ENCODE measurements around the gene RADX.

RADX gene

GRCh38 chrX:106692425-106693065 lies 80.8 kb downstream of the RADX start:
- H3K36me3 Mint-ChIP-seq (ENCODE audit: low read depth): no peaks in the 10 kb centered on the region
- peaks cover 5% of the 10 kb centered on the region for H3K4me1 Mint-ChIP-seq
- TF ChIP-seq CTCF (IDR thresholded peaks at IDR 0.05): no peak
- H3K27ac Mint-ChIP-seq: no peak overlapping the region
- DNase-seq: no peak
- H3K9me3 Mint-ChIP-seq: peaks cover 11% of the 10 kb centered on the region
- H3K4me3 Mint-ChIP-seq: no peak overlapping the region
- H3K27me3 Mint-ChIP-seq (ENCODE audit: low read depth, poor library complexity): peaks cover 7% of the 10 kb centered on the region

- Mint-ChIP-seq H3K4me3 (no peak overlapping the region), H3K36me3 (ENCODE audit: low read depth) (no peaks in the 10 kb centered on the region), H3K27me3 (ENCODE audit: low read depth, poor library complexity) (peaks cover 6% of the 10 kb centered on the region), H3K9me3 (peaks cover 8% of the 10 kb centered on the region), H3K4me1 (peaks cover 5% of the 10 kb centered on the region), H3K27ac (no peak overlapping the region)
- DNase-seq: no peak
- no peak for TF ChIP-seq CTCF (IDR thresholded peaks at IDR 0.05)
Observed at GRCh38 chrX:106696502-106696901, 84.7 kb downstream of the RADX start.

DNA sequence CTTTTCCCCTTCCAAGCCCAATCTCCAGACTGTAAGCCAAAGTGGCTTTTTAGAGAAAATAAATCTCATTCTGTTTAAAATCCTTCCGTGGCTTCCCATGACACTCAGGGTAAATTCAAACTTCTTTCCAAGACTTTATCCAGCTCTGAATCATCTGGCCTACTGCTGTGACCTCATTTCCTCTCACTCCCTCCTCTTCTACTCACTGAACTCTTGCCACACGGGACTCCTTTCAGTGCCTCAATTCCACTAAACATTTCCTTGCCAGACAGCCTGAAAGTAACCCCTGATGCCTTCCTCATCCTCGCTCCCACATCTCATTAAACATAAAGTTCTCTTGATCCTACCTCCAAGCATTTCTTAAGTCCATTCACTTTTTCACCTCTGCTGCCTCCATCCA lies 86.9 kb downstream of the RADX start:
- no peaks in the 10 kb centered on the region for H3K36me3 Mint-ChIP-seq (ENCODE audit: low read depth)

GRCh38 chrX:106702636-106703035 lies 90.9 kb downstream of the RADX start:
- peaks cover 3% of the 10 kb centered on the region for H3K27me3 Mint-ChIP-seq (ENCODE audit: low read depth, poor library complexity)
- no peak for TF ChIP-seq CTCF (IDR thresholded peaks at IDR 0.05)
- peaks cover 19% of the 10 kb centered on the region for H3K9me3 Mint-ChIP-seq
- H3K36me3 Mint-ChIP-seq (ENCODE audit: low read depth): no peaks in the 10 kb centered on the region
- H3K4me1 Mint-ChIP-seq: no peaks in the 10 kb centered on the region
- DNase-seq: no peak
- no peak overlapping the region for H3K4me3 Mint-ChIP-seq
- H3K27ac Mint-ChIP-seq: no peak overlapping the region

More for the DNA sequence above, 86.9 kb downstream of the RADX start:
- H3K4me1 Mint-ChIP-seq: peaks cover under 1% of the 10 kb centered on the region
- peaks cover 17% of the 10 kb centered on the region for H3K9me3 Mint-ChIP-seq
- no peak for DNase-seq
- H3K4me3 Mint-ChIP-seq: no peak overlapping the region
- H3K27me3 Mint-ChIP-seq (ENCODE audit: low read depth, poor library complexity): peaks cover 3% of the 10 kb centered on the region
- no peak overlapping the region for H3K27ac Mint-ChIP-seq
- TF ChIP-seq CTCF (IDR thresholded peaks at IDR 0.05): no peak

GRCh38 chrX:106706466-106706865 lies 94.7 kb downstream of the RADX start:
- TF ChIP-seq CTCF (IDR thresholded peaks at IDR 0.05): no peak
- H3K27ac Mint-ChIP-seq: no peak overlapping the region
- no peak for DNase-seq
- no peaks in the 10 kb centered on the region for H3K27me3 Mint-ChIP-seq (ENCODE audit: low read depth, poor library complexity)
- no peaks in the 10 kb centered on the region for H3K4me1 Mint-ChIP-seq
- peaks cover 16% of the 10 kb centered on the region for H3K9me3 Mint-ChIP-seq
- H3K4me3 Mint-ChIP-seq: no peak overlapping the region
- no peaks in the 10 kb centered on the region for H3K36me3 Mint-ChIP-seq (ENCODE audit: low read depth)

DNA sequence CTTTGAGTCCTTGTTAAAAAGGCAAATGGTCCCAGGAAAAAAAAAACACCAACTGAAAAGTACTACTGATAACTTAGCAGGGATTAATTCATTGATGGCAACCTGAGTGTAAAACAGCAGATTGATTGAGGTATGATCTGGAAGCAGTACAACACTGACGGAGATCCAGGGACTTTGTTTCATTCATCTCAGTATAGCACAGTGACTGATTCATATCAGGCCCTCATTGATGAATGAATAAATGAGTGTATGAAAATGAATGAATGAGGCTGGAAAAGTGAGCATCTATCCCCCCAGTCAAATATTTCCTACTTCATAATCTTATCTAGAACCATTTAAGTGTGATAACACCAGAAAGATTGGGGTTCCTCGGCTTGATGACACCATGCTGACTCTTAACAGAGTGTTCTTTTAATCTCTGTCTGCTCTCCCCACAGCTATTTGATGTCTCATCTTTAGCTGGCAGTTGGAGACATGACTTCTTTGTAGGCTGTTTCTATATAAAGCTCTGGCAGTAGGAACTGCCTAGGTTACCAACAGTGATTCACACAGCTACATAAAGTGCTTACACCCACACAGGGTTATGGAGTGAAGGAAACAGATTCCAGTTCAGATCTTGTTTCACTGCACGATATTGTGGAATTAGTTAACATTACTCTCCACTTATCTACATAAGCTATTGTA lies 96.1 kb downstream of the RADX start:
- TF ChIP-seq CTCF (IDR thresholded peaks at IDR 0.05): no peak
- H3K27me3 Mint-ChIP-seq (ENCODE audit: low read depth, poor library complexity): no peaks in the 10 kb centered on the region
- no peak for DNase-seq
- no peak overlapping the region for H3K4me3 Mint-ChIP-seq
- H3K27ac Mint-ChIP-seq: no peak overlapping the region
- peaks cover 11% of the 10 kb centered on the region for H3K9me3 Mint-ChIP-seq
- H3K4me1 Mint-ChIP-seq: no peaks in the 10 kb centered on the region
- H3K36me3 Mint-ChIP-seq (ENCODE audit: low read depth): no peaks in the 10 kb centered on the region

Measured in nephron progenitor cell (in vitro differentiated cells).